Ishikawa (cell line): ENCODE results near the gene MSANTD7.

Source experiments
- CEBPB ChIP-seq: IDR thresholded peaks from 2 replicates; pipeline ENCODE4 v1.6.1; 2012
- CREB1 ChIP-seq: IDR thresholded peaks from 2 replicates; pipeline ENCODE4 v1.6.1; 2012; ENCODE audit warnings: low read depth
- EGR1 ChIP-seq: IDR thresholded peaks from 2 replicates; pipeline ENCODE4 v1.6.1; 2012
- EP300 ChIP-seq: IDR thresholded peaks from 2 replicates; pipeline ENCODE4 v1.6.1; 2012; ENCODE audit warnings: borderline replicate concordance
- FOXM1 ChIP-seq: IDR thresholded peaks from 2 replicates; pipeline ENCODE4 v1.6.1; 2012; ENCODE audit warnings: low read depth, borderline replicate concordance
- NFIC ChIP-seq: IDR thresholded peaks from 2 replicates; pipeline ENCODE4 v1.6.1; 2012
- RAD21 ChIP-seq: IDR thresholded peaks from 2 replicates; pipeline ENCODE4 v1.6.1; 2012; ENCODE audit warnings: low read depth
- TAF1 ChIP-seq: IDR thresholded peaks from 2 replicates; pipeline ENCODE4 v1.6.1; 2012; ENCODE audit warnings: low read depth, mild to moderate bottlenecking
- TCF12 ChIP-seq: IDR thresholded peaks from 2 replicates; pipeline ENCODE4 v1.6.1; 2012; ENCODE audit warnings: low read depth
- TEAD4 ChIP-seq: IDR thresholded peaks from 2 replicates; pipeline ENCODE4 v1.6.1; 2012
- YY1 ChIP-seq: IDR thresholded peaks from 2 replicates; pipeline ENCODE4 v1.6.1; 2012; ENCODE audit warnings: low read depth
- ZBTB7A ChIP-seq: IDR thresholded peaks from 2 replicates; pipeline ENCODE4 v1.6.1; 2012; ENCODE audit warnings: low read depth
- TF ChIP-seq, protein P1 (sequence below): IDR thresholded peaks from 2 replicates; pipeline ENCODE4 v1.6.1; 2012
- TF ChIP-seq, protein P2 (sequence below): IDR thresholded peaks from 2 replicates; pipeline ENCODE4 v1.6.1; 2012
- TF ChIP-seq, protein P3 (sequence below): IDR thresholded peaks from 2 replicates; pipeline ENCODE4 v1.6.1; 2012; ENCODE audit warnings: low read depth, mild to moderate bottlenecking

The MSANTD7 gene

DNA sequence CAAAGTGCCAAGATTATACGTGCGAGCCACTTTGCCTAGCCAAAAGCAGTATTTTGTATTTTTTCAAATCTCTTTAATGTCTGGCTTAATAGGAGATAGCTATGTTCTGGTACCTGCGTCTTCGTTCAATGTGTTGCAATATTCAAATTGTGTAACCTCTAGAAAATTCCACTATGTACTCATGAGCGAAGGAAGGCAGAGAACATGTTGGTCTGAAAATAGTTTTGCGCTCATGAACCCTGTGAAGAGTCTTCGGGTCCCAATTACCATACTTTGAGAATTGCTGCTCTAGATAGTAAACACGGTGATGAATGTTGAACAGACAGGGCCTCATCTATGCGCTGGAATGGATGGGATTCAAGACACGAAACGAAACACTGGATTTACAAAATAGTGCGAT lies 37.8 kb downstream of the MSANTD7 start:
- TF ChIP-seq TCF12 (no peak), RAD21 (no peak), TEAD4 (no peak), EP300 (no peak), TAF1 (no peak)

DNA sequence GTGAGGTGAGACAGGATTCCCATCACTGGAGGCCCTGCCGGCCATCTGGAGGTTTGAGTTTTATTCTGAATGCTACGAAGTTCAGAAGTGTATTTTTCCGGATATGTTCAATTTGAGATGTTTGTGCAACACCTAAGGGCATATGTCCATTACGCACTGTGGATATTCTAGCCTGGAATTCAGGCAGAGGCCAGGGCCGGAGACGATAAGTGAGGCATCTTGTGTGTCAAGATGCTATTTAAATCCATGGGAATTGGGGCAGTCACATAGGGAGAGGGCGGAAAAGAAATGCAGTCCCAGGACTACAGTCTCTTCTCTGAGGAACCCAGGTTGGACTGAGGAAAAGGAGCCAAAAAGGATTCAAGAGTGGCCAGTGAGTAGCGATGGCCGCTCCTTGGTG lies 38.7 kb downstream of the MSANTD7 start:
- TF ChIP-seq EP300, result no peak
- TF ChIP-seq, protein P1, sequence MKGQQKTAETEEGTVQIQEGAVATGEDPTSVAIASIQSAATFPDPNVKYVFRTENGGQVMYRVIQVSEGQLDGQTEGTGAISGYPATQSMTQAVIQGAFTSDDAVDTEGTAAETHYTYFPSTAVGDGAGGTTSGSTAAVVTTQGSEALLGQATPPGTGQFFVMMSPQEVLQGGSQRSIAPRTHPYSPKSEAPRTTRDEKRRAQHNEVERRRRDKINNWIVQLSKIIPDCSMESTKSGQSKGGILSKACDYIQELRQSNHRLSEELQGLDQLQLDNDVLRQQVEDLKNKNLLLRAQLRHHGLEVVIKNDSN, result no peak
- TF ChIP-seq EGR1, result no peak
- no peak for TF ChIP-seq CREB1
- TF ChIP-seq NFIC, result no peak
- TF ChIP-seq, protein P2, sequence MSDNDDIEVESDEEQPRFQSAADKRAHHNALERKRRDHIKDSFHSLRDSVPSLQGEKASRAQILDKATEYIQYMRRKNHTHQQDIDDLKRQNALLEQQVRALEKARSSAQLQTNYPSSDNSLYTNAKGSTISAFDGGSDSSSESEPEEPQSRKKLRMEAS, result no peak
- no peak for TF ChIP-seq YY1
- TF ChIP-seq FOXM1, result no peak

DNA sequence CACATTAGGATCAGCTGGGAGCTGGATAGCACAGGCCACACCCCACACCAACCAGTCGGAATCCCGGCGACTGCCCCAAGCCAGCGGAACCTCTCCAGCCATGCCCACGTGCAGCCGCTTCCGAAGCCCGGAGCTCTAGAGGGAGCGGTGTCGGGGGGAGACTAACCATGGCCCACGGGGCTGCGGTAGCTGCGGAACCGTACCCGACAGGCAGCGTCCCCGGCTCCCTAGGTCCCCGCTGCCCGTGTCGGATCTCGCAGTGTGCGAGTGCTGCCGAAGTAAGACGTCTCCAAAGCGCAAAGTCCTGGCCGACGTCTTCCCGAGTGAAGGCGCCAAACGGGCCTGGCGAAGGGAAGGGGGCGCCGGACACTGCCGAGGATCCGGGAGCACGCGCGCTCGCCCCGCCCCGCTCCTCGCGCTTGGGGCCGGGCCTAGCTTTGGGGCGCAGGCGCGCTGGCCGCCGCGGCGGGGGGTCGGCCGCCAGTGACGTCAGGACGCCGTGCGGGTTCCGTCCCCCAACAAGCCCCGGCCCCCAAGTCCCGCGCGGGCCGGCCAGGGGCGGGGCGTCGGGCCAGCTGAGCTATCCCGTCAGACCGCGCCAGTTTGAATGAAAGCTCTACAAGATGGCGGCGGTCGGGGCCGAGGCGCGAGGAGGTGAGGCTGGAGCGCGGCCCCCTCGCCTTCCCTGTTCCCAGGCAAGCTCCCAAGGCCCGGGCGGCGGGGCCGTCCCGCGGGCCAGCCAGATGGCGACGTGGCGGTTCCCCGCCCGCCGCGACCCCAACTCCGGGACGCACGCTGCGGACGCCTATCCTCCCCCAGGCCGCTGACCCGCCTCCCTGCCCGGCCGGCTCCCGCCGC lies 40.4 kb downstream of the MSANTD7 start, which contains the start of gene SUV39H2:
TSS of gene SUV39H2 (plus strand) at position 601 of the 858 bp plus-strand sequence. CDS start at position 624, 23 bp downstream.
- TF ChIP-seq, protein P1, result peak; percentile 33; the same call in 1 of the 2 replicates
- TF ChIP-seq YY1, result peak; percentile 95
- no peak for TF ChIP-seq NFIC
- TF ChIP-seq, protein P2, result peak; percentile 93
- peak; percentile 79 for TF ChIP-seq ZBTB7A
- no peak for TF ChIP-seq RAD21
- peak; percentile 20; the same call in 1 of the 2 replicates for TF ChIP-seq CREB1
- no peak for TF ChIP-seq TEAD4
- peak; percentile 23; the same call in 1 of the 2 replicates for TF ChIP-seq TCF12
- TF ChIP-seq FOXM1, result no peak
- TF ChIP-seq CEBPB, result no peak
- TF ChIP-seq, protein P3, sequence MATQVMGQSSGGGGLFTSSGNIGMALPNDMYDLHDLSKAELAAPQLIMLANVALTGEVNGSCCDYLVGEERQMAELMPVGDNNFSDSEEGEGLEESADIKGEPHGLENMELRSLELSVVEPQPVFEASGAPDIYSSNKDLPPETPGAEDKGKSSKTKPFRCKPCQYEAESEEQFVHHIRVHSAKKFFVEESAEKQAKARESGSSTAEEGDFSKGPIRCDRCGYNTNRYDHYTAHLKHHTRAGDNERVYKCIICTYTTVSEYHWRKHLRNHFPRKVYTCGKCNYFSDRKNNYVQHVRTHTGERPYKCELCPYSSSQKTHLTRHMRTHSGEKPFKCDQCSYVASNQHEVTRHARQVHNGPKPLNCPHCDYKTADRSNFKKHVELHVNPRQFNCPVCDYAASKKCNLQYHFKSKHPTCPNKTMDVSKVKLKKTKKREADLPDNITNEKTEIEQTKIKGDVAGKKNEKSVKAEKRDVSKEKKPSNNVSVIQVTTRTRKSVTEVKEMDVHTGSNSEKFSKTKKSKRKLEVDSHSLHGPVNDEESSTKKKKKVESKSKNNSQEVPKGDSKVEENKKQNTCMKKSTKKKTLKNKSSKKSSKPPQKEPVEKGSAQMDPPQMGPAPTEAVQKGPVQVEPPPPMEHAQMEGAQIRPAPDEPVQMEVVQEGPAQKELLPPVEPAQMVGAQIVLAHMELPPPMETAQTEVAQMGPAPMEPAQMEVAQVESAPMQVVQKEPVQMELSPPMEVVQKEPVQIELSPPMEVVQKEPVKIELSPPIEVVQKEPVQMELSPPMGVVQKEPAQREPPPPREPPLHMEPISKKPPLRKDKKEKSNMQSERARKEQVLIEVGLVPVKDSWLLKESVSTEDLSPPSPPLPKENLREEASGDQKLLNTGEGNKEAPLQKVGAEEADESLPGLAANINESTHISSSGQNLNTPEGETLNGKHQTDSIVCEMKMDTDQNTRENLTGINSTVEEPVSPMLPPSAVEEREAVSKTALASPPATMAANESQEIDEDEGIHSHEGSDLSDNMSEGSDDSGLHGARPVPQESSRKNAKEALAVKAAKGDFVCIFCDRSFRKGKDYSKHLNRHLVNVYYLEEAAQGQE, result no peak
- TF ChIP-seq EGR1, result no peak
- peak; percentile 29; the same call in 1 of the 2 replicates for TF ChIP-seq EP300
- peak; percentile 95 for TF ChIP-seq TAF1

DNA sequence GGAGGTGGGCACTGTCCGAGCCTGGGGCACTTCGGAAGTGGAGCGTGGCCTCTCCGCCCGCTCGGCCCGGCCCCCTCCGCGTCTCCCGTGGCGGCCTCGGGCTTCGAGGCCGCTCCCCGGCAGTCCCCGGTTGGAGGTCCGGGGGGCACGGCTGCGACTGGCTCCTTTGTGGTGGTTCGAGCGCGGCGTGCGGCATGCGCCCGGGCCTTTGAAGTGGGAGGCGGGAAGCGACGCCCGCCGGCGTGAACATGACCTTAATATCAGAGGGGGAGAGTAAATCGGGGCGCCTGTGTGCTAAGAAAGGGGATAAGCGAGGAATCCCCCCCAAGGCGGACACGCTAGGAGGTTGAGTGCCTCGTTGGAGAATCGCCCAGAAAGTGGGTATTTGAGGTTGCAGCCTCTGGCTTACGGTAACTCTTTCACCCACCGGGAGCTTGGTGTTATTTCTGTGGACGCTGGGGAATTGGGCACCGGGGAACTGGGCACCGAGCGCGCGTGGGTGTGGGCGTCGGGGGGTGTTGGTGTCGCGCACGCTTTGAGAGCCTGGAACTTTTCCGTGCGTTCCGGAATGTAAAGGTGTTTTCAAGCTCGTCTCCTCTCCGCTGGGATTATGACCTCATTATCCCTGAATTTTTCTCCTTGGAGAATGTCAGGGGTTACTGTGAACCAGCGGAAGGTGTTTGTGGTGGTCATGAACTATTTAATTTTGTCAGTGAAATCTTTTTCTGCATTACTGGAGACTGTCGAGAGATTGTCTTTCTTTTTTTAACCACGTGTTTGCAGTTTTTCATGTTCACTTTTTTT lies 41.2 kb downstream of the MSANTD7 start:
- TF ChIP-seq, protein P2, result peak; percentile 46
- TF ChIP-seq CREB1, result no peak
- no peak for TF ChIP-seq EP300
- no peak for TF ChIP-seq ZBTB7A
- TF ChIP-seq FOXM1, result no peak
- no peak for TF ChIP-seq TCF12
- peak; percentile 14; the same call in 1 of the 2 replicates for TF ChIP-seq TEAD4
- TF ChIP-seq, protein P3, result no peak
- TF ChIP-seq TAF1, result no peak
- TF ChIP-seq EGR1, result peak; percentile 69

DNA sequence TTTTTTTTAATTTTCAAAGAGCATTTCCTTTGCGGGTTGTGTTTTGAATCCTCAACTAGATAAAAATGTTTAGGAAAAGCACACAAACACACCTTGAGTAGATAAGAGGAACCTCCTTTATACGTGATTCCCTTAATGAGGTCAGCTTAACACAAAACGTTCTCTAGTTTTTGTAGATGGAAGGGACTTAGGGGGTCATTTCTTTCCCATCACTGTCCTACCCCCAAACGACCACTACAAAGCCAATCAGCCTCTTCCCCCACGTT lies 41.8 kb downstream of the MSANTD7 start:
- no peak for TF ChIP-seq FOXM1
- TF ChIP-seq CEBPB, result no peak
- TF ChIP-seq EP300, result no peak
- no peak for TF ChIP-seq YY1
- no peak for TF ChIP-seq NFIC
- no peak for TF ChIP-seq ZBTB7A
- no peak for TF ChIP-seq TEAD4
- no peak for TF ChIP-seq CREB1
- TF ChIP-seq EGR1, result no peak
- TF ChIP-seq, protein P3, result no peak
- TF ChIP-seq TAF1, result no peak
- no peak for TF ChIP-seq RAD21
- no peak for TF ChIP-seq TCF12
- TF ChIP-seq, protein P2, result no peak
- TF ChIP-seq, protein P1, result no peak
